Stimulated activated CD4-positive, alpha-beta T cell treated with anti-CD3 and anti-CD28 coated beads, Interleukin-4, amount 100 ng/mL, for 48 hours (primary cell): ENCODE results near the gene USP40.

Experiments
- DNase-seq, 2 donors: peaks; one replicate each; pipeline ENCODE4 v3.0.0-alpha.2; 2020; ENCODE audit warnings: low read depth in 2 of 2

The USP40 gene

GRCh38 chr2:233474308-233475160 is 92.0 kb downstream of the USP40 start:
- no peak for DNase-seq

GRCh38 chr2:233473878-233474277 is 92.7 kb downstream of the USP40 start:
- DNase-seq = no peak

GRCh38 chr2:233473386-233473791 is 93.2 kb downstream of the USP40 start:
- DNase-seq = no peak

GRCh38 chr2:233471291-233472035 is 95.1 kb downstream of the USP40 start:
- DNase-seq = no peak

DNA sequence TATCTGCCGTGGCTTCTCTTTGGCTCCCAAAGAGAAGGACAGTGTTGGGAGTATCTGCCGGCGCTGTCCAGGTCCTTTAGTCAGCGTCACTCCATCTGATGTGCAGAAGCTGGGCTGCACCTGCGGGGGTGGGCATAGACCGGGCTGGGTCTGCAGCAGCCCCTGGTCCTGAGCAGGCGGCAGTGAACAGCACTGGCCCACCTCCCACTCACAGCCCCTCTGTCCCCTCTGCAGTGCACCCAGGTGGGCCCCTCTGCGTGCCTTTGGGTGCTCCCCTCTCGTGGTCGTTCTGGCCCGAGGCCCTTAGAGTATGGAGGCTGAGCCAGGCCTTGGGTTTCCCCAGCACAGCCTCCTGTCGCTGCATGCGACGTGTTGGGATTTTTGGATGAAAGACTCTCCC is 95.7 kb downstream of the USP40 start:
- DNase-seq = no peak

DNA sequence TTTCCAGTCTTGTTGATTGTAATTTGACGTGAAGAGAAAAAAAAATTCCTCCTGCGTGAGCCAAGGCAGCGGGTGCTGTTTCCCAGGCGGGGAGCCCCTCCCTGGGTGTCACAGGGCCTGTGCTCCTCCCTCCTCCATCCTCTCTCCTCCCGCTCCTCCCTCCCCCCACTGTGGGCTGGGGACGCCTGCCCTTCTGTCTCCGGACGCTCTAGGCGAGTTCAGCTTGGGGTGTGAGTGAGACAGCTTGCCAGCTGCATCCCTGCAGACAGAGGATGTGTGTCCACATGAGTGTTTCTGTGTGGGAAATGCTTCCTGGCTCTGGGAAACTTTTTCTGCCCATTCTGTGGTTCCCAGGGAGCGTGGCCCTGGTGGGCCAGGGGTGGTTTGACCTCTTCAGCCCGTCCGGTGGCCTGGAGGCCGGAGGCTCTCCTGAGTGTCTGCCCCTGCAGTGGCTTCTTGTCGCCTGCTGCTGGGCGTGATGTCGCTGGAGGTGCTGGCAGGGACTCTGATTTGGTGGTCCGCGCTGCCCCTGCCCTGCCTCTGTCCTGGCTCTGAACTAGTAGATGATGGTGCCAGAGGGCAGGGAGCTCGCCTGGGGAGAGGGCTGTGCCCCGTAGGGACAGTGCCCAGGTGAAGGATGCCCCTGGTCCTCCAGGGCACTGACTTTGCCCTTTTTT is 96.4 kb downstream of the USP40 start:
- DNase-seq = no peak

- no peak for DNase-seq
Observed at GRCh38 chr2:233469261-233470010, 97.1 kb downstream of the USP40 start.

DNA sequence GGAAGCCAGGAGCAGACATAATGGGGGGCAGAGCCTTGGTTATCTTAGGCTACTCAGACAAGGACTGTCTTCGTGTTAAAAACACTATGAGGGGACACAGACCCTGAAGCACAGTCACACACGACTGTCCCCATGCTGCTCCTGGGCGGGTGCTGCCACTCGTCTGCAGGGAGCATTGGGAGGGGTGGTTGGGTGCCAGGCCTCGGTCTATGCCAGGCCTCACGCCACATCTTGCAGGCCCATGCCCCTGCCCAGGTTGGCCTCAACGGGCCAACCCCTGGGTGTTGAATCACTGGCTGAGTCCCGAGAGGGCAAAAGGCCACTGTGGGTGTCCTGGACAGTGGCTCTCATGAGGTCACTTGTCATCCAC is 97.9 kb downstream of the USP40 start:
- DNase-seq = no peak

DNA sequence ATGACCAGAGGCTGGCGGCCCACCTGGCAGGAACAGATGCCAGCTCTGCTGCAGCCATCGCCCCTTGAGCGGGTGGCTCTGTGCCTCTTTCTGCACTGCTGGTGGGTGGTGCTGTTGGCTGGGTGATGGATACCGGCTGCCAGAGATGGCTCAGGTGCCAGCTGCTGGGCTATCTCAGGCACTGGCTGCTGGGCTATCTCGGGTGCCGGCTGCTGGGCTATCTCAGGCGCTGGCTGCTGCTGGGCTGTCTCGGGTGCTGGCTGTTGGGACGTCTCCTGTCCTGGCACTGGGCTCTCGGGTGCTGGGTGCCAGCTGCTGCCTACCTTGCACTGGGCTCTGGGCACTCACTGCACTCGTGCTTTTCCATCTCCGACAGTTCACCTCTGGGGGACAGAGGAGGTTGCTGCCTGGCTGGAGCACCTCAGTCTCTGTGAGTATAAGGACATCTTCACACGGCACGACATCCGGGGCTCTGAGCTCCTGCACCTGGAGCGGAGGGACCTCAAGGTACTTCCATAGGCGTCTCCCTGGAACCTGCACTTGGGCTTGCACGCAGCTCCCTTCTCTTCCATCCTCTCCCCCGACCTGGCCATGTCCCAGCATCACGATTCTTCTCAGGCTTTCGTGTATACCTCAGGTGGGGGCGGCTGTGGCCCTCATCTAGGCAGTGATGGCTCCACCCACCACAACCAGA is 98.4 kb downstream of the USP40 start:
- DNase-seq = no peak

DNA sequence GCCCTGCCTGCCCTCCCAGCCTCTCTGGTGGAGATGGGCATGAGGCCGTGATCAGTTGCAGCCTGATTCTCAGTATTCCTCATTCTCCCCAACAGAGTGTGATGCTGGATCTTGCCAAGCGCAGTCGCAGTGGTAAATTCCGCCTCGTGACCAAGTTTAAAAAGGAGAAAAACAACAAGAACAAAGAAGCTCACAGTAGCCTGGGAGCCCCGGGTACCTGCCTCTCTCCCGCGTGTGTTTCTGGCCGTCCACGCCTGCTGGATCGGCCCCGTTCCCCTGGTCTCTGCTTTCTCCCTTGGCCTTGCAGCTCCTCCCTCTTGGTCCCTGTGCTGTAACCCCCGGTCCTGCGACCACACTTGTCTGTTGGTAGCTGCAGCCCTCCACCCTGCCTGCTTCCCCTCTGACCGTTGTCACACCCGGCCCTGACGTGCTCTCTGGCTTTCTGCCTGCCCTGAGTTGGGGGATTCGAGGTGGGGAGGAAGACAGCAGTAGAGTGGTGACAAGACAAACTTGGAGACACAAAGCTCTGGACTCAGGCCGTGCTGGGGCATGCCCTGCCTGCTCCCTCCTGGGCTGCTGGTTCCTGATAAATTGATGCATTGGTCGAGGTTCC is 99.5 kb downstream of the USP40 start:
- no peak for DNase-seq

- DNase-seq = no peak
Observed at GRCh38 chr2:233464531-233465240, 101.9 kb downstream of the USP40 start.

DNA sequence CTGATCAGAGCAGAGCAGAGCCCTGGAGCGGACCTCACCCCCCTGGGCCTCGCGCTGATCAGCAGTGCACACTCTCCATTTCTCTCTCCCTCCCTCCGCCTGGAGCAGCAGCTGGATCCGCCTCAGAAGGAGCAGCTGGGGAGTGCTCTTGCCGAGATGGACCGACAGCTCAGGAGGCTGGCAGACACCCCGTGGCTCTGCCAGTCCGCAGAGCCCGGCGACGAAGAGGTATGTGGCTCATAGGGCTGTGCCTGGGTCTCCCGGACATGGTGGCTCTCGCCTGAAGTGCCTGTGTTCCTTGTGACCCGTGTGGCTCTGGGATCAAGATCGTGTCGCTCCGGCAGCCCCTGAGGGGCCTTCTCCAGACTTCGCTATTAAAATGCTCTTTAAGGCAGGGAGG is 102.5 kb downstream of the USP40 start:
- no peak for DNase-seq

DNA sequence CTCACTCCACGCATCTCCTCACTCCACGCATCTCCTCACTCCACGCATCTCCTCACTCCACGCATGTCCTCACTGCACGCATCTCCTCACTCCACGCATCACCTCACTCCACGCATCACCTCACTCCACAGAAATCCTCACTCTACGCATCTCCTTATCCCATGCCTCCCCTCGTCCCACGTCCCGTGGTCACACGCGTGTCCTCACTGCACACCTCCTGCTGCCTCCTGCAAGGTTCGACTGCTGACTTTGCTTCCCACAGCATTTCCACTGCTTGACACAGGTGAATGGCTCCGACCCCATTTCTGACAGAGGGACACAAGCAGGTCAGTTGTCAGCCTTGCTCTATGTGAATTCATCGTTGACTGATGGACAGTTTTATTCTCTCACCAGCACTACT is 103.0 kb downstream of the USP40 start:
- DNase-seq = no peak

- no peak for DNase-seq
Observed at GRCh38 chr2:233462826-233463470, 103.6 kb downstream of the USP40 start.

GRCh38 chr2:233462202-233462785 is 104.3 kb downstream of the USP40 start:
- no peak for DNase-seq

- no peak for DNase-seq
Observed at GRCh38 chr2:233461481-233461891, 105.1 kb downstream of the USP40 start.

DNA sequence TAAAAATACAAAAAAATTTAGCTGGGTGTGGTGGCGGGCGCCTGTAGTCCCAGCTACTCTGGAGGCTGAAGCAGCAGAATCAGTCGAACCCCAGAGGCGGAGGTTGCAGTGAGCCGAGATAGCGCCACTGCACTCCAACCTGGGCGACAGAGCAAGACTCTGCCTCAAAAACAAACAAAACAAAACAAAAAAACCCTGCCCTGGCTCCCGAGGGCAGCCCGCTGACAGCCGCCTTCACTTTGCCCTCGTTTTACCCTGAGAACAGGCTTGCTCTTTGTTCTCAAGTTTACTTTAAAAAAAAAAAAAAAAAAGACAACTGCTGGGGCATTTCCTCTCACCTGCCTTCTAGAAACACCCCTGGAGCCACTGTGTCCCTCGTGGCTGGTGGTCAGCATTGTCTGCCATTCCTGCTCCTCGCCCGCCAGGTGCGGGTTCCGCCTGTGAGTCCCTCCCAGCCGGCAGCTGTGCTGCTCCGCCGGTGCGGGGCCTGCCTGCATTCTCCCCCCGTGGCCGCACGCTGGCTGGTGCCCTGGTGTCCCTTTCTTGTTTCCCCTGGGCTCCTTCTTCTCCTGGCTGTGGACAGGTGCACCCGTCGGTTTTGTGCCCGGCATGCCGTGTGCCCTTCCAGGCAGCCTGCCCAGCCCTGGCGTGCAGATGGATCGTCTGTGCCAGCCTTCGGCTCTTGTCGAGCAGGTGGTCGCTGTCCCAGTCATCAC is 105.7 kb downstream of the USP40 start:
- no peak for DNase-seq

DNA sequence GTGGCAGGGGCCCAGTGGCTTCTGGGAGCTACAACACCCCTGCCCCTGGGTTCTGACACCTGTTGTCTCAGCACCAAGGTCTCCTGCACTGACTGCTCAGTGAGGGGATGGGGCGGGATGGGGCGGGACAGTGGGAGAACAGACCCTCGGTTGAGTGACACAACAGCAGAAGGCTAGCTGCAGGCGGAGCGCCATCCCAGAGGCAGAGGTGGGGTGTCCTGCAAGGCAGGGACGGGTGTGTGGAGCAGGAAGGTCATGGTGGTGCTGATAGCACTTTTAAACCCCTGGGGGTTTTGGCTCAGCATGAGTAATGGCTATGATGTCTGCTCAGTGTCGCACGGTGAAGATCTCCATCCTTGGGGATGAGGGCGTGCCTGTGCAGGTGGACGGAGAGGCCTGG is 107.2 kb downstream of the USP40 start:
- no peak for DNase-seq

DNA sequence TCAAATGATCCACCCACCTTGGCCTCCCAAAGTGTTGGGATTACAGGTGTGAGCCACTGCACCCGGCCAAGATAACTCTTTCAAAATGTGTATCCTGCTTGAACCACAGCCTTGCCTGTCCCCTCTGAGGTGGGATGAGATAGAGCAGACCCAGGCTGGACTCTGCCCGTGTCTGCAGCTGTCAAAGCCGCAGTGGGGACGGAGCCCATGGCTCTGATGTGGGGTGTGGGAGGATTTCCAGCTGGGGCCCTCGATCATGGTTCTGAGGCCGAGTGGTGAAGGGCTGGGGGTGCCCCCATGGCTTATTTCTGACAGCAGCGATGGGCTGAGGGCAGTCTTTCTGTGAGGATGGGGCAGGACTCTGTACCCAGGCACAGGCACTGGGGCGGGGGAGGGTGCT is 107.8 kb downstream of the USP40 start:
- no peak for DNase-seq
